IgD-negative memory B cell (primary cell): ENCODE results near the gene CACNA1E. TPM values are rescaled to one million over a fixed set of nuclear protein-coding genes. Genes with fewer than 3 reads are reported as not detected.

Experiments used
- H3K27ac Mint-ChIP-seq, 3 donors: one replicate each; pipeline ENCODE4 v1.8.0; 2020 to 2022; ENCODE audit warnings: mild to moderate bottlenecking in 3 of 3, mixed read lengths in 3 of 3, moderate library complexity in 1 of 3
- H3K27me3 Mint-ChIP-seq: one replicate; pipeline ENCODE4 v1.8.0; 2021; ENCODE audit warnings: mixed read lengths
- H3K36me3 Mint-ChIP-seq: one replicate; pipeline ENCODE4 v1.8.0; 2020; ENCODE audit warnings: mild to moderate bottlenecking, mixed read lengths
- H3K4me1 Mint-ChIP-seq, 3 donors: one replicate each; pipeline ENCODE4 v1.8.0; 2020 to 2022; ENCODE audit warnings: mixed read lengths in 3 of 3, mild to moderate bottlenecking in 1 of 3
- H3K4me3 Mint-ChIP-seq, 4 donors: one replicate each; pipeline ENCODE4 v1.8.0; 2020 to 2022; ENCODE audit warnings: mild to moderate bottlenecking in 4 of 4, mixed read lengths in 4 of 4, moderate library complexity in 3 of 4
- H3K9me3 Mint-ChIP-seq, 3 donors: one replicate each; pipeline ENCODE4 v1.8.0; 2020 to 2021; ENCODE audit warnings: mixed read lengths in 3 of 3, mild to moderate bottlenecking in 1 of 3
- polyA plus RNA-seq: library from polyadenylated mRNA; unstranded; fragments of 300-500 nt; fragmentation: Illumina TruSeq; gene quantifications from one replicate; pipeline ENCODE4 v1.2.3, GENCODE V29; 2021

The CACNA1E gene
- polyA plus RNA-seq, 1 donor from 2014 or later: 0.16 TPM

GRCh38 chr1:181732218-181732990 lies 249.1 kb downstream of the CACNA1E start:
- Mint-ChIP-seq H3K27me3 (no peaks in the 10 kb centered on the region), H3K27ac (no peak overlapping the region), H3K4me1 (no peaks in the 10 kb centered on the region), H3K9me3 (no peaks in the 10 kb centered on the region), H3K36me3 (peaks cover 2% of the 10 kb centered on the region), H3K4me3 (no peak overlapping the region)

DNA sequence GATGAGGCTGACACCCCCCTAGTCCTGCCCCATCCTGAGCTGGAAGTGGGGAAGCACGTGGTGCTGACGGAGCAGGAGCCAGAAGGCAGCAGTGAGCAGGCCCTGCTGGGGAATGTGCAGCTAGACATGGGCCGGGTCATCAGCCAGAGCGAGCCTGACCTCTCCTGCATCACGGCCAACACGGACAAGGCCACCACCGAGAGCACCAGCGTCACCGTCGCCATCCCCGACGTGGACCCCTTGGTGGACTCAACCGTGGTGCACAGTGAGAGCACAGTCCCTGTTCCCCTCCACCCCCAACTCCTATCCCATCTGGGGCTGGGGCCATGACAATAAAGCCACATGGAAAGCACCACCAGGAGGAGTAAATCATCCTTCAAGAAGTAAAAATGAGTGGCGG lies 250.2 kb downstream of the CACNA1E start:
- Mint-ChIP-seq H3K27me3 (no peaks in the 10 kb centered on the region), H3K9me3 (no peaks in the 10 kb centered on the region), H3K27ac (no peak overlapping the region), H3K4me3 (no peak overlapping the region), H3K36me3 (peaks cover 2% of the 10 kb centered on the region), H3K4me1 (no peaks in the 10 kb centered on the region)

GRCh38 chr1:181737056-181737455 lies 253.7 kb downstream of the CACNA1E start:
- Mint-ChIP-seq H3K4me3 (no peak overlapping the region), H3K27me3 (no peaks in the 10 kb centered on the region), H3K36me3 (peaks cover 4% of the 10 kb centered on the region), H3K9me3 (no peaks in the 10 kb centered on the region), H3K4me1 (no peaks in the 10 kb centered on the region), H3K27ac (no peak overlapping the region)

GRCh38 chr1:181739214-181739613 lies 255.9 kb downstream of the CACNA1E start:
- Mint-ChIP-seq H3K27ac (no peak overlapping the region), H3K27me3 (peaks cover 3% of the 10 kb centered on the region), H3K9me3 (no peaks in the 10 kb centered on the region), H3K36me3 (peaks cover 4% of the 10 kb centered on the region), H3K4me3 (no peak overlapping the region), H3K4me1 (no peaks in the 10 kb centered on the region)

DNA sequence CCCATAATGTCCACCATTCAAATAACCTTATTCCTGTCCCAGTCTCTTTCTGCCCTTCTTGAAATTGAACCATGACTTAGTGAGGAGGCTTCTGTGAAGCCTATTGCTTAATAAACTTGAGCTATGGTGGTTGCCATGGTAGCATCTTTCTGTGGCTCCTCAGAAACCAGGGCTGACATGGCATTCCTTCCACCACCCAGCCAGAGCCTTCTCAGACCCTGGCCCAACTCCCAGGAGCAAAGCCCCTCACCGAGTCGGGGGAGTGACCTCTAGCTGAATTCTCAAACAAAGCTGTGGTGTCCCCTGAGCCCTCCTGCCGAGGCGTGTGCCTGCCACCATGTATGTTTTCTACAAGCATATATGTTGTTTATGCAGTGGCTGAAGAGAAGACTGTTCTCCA lies 259.1 kb downstream of the CACNA1E start:
- peaks cover 3% of the 10 kb centered on the region for H3K27me3 Mint-ChIP-seq
- H3K9me3 Mint-ChIP-seq: no peaks in the 10 kb centered on the region
- no peaks in the 10 kb centered on the region for H3K4me1 Mint-ChIP-seq
- H3K4me3 Mint-ChIP-seq: no peak overlapping the region
- peaks cover 2% of the 10 kb centered on the region for H3K36me3 Mint-ChIP-seq
- no peak overlapping the region for H3K27ac Mint-ChIP-seq

DNA sequence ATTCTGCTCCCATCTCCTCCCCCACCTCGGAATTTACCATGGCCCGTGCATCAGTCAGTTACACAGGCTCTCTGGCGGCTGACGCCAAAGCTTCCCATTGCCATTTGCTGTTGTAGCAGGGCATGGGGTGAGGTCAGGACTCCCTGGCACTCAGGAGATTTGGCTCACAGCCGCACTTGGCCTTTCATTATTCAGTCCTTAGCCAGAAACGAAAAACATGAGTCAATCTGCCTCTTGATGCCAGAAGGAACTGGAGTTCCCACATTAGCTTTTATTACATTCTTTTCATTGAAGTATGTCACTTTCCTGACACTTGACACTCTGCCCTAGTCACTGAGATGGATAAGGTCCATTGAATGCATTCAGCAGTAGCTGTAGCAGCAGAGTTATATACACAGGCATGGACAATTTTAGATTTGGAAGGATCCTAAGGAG lies 260.6 kb downstream of the CACNA1E start:
- Mint-ChIP-seq H3K4me1 (no peaks in the 10 kb centered on the region), H3K36me3 (peaks cover 2% of the 10 kb centered on the region), H3K27me3 (peaks cover 3% of the 10 kb centered on the region), H3K4me3 (no peak overlapping the region), H3K9me3 (no peaks in the 10 kb centered on the region), H3K27ac (no peak overlapping the region)

DNA sequence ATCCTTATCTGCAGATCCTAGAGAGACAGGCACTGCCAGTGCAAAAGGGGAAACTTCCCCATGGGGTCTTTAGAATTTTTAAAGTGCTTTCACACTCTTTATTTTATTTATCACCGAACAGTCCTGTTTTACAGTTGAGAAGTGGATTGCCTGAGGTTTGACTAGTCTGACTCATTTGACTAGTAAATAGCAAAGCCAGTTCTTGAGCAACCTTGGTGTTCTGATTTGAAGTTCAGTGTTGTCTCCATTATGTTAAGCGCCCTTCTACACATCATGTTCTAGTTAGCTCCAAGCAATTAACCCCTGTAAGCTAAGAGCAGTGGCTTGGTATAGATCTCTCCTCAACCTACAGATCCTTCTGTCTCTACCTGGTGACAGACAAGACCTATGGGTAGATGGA lies 262.9 kb downstream of the CACNA1E start:
- H3K4me3 Mint-ChIP-seq: no peak overlapping the region
- H3K27ac Mint-ChIP-seq: no peak overlapping the region
- no peaks in the 10 kb centered on the region for H3K4me1 Mint-ChIP-seq
- H3K27me3 Mint-ChIP-seq: peaks cover 3% of the 10 kb centered on the region
- H3K9me3 Mint-ChIP-seq: no peaks in the 10 kb centered on the region
- H3K36me3 Mint-ChIP-seq: peaks cover 2% of the 10 kb centered on the region

GRCh38 chr1:181748013-181748412 lies 264.7 kb downstream of the CACNA1E start:
- H3K27ac Mint-ChIP-seq: no peak overlapping the region
- no peaks in the 10 kb centered on the region for H3K4me1 Mint-ChIP-seq
- no peaks in the 10 kb centered on the region for H3K36me3 Mint-ChIP-seq
- H3K4me3 Mint-ChIP-seq: no peak overlapping the region
- peaks cover 3% of the 10 kb centered on the region for H3K27me3 Mint-ChIP-seq
- H3K9me3 Mint-ChIP-seq: no peaks in the 10 kb centered on the region

DNA sequence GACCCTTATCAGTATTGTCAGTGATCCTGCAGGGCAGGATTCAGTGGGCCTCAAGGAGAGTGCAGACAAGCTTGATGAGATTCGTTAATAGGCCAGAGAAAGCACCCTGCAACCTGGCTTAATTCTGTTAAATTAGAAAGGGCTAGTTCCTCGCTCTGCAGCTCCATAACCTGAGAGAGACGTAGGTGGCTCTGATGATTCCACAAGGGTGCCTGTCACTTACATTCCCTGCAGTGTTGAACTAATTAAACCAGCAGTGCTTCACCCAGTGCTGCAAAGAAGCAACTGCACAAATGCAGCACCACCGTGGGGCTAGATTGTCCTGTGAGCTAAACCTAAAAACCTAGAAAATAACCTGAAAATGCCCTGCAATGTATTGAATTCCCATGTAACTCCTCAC lies 270.8 kb downstream of the CACNA1E start:
- Mint-ChIP-seq H3K9me3 (no peaks in the 10 kb centered on the region), H3K4me3 (no peak overlapping the region), H3K36me3 (no peaks in the 10 kb centered on the region), H3K4me1 (no peaks in the 10 kb centered on the region), H3K27ac (no peak overlapping the region), H3K27me3 (no peaks in the 10 kb centered on the region)

GRCh38 chr1:181759481-181759880 lies 276.2 kb downstream of the CACNA1E start:
- Mint-ChIP-seq H3K4me3 (no peak overlapping the region), H3K36me3 (no peaks in the 10 kb centered on the region), H3K4me1 (no peaks in the 10 kb centered on the region), H3K27ac (no peak overlapping the region), H3K9me3 (no peaks in the 10 kb centered on the region), H3K27me3 (no peaks in the 10 kb centered on the region)

DNA sequence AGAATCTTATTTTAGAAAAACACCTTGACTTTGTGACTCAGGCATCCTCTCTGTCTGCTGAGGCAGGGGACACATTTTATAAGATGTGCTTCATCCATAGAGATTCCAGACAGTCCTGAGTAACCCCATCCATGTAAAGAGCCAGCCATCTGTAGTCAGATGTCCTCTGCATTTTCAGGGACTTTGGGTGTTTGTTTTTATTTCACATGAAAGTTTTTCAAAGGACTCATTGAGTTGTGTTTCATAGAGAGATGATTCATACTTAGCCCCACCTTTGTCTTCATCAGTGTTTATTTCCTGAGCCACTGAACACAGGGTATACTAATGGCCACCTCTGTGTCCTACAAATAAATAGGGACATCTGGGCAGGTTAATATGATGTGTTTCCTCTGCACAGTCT lies 280.4 kb downstream of the CACNA1E start:
- H3K9me3 Mint-ChIP-seq: no peaks in the 10 kb centered on the region
- no peak overlapping the region for H3K27ac Mint-ChIP-seq
- no peaks in the 10 kb centered on the region for H3K27me3 Mint-ChIP-seq
- H3K36me3 Mint-ChIP-seq: no peaks in the 10 kb centered on the region
- H3K4me1 Mint-ChIP-seq: no peaks in the 10 kb centered on the region
- H3K4me3 Mint-ChIP-seq: no peak overlapping the region

- H3K9me3 Mint-ChIP-seq: no peaks in the 10 kb centered on the region
- H3K4me1 Mint-ChIP-seq: no peaks in the 10 kb centered on the region
- no peak overlapping the region for H3K27ac Mint-ChIP-seq
- H3K36me3 Mint-ChIP-seq: no peaks in the 10 kb centered on the region
- no peaks in the 10 kb centered on the region for H3K27me3 Mint-ChIP-seq
- no peak overlapping the region for H3K4me3 Mint-ChIP-seq
These were observed 282.2 kb downstream of the CACNA1E start for GRCh38 chr1:181765451-181766026.

DNA sequence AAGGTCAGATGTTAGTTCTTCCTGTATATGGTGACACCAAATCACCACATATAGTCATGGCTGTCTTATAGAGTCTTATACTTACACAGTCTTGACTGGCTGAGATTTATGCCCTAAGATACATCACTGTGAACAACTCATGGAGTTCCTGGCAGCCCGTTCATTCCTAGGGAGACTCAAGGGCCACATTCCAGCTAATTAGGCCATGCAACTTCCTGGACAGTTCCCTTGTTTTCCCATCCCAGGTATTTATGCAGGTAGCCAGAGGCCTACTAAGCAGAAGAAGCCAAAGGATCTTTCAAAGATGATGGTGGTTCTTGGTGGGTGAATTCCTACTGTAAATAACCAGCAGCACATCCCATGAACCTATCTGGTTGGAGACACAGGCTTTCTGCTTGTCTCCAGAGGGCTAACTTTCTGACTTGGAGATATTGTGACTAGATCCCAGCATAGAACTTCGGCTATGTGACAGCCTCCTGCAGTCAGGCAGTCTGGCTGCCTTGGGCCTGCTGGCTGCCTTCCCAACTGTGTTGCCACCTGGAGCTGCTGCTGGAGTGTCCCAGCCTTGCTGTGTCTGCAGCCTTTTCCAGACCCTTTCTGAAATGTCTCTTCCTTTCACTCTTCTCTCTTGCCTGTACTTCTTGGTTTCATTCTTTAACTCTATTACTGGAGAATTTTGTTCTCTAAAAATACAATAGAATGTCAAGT lies 283.8 kb downstream of the CACNA1E start:
- Mint-ChIP-seq H3K27me3 (no peaks in the 10 kb centered on the region), H3K36me3 (no peaks in the 10 kb centered on the region), H3K4me1 (no peaks in the 10 kb centered on the region), H3K4me3 (no peak overlapping the region), H3K27ac (no peak overlapping the region), H3K9me3 (no peaks in the 10 kb centered on the region)

GRCh38 chr1:181768211-181768929 lies 285.1 kb downstream of the CACNA1E start:
- Mint-ChIP-seq H3K4me1 (no peaks in the 10 kb centered on the region), H3K4me3 (no peak overlapping the region), H3K36me3 (no peaks in the 10 kb centered on the region), H3K27ac (no peak overlapping the region), H3K27me3 (no peaks in the 10 kb centered on the region), H3K9me3 (no peaks in the 10 kb centered on the region)

- Mint-ChIP-seq H3K4me1 (no peaks in the 10 kb centered on the region), H3K9me3 (no peaks in the 10 kb centered on the region), H3K4me3 (no peak overlapping the region), H3K27ac (no peak overlapping the region), H3K36me3 (no peaks in the 10 kb centered on the region), H3K27me3 (no peaks in the 10 kb centered on the region)
These were observed 285.6 kb downstream of the CACNA1E start for GRCh38 chr1:181768930-181769280.
